ENCODE data around the gene MRTO4.

- no peak for TF ChIP-seq POLR2A (IDR thresholded peaks at IDR 0.05; ENCODE audit: low read length)
- TF ChIP-seq GATA1 (IDR thresholded peaks at IDR 0.05; ENCODE audit: low read depth, low read length), result no peak
Observed at GRCh38 chr1:19219451-19219850, 32.2 kb upstream of the MRTO4 start.
